GM18502 (cell line): Measurements from ENCODE around the gene CEP70.

ENCODE experiments used
- ATAC-seq: cut with Tn5 transposase; IDR thresholded peaks from one replicate; pipeline ENCODE4 v1.9.1; 2021; ENCODE audit warnings: mild to moderate bottlenecking; ENCODE audit not compliant: unreplicated experiment, poor library complexity

CEP70 gene

GRCh38 chr3:138473391-138473790 lies 120.7 kb downstream of the CEP70 start:
- ATAC-seq = no peak

- ATAC-seq = no peak
Measured at GRCh38 chr3:138472141-138472825, 121.8 kb downstream of the CEP70 start.

GRCh38 chr3:138471481-138471880 lies 122.6 kb downstream of the CEP70 start:
- no peak for ATAC-seq

GRCh38 chr3:138470687-138471086 lies 123.4 kb downstream of the CEP70 start:
- ATAC-seq = no peak

GRCh38 chr3:138469874-138470273 lies 124.2 kb downstream of the CEP70 start:
- ATAC-seq = no peak

- ATAC-seq = no peak
Measured at GRCh38 chr3:138468886-138469285, 125.2 kb downstream of the CEP70 start.

GRCh38 chr3:138468451-138468850 lies 125.6 kb downstream of the CEP70 start:
- ATAC-seq = no peak

GRCh38 chr3:138467931-138468330 lies 126.1 kb downstream of the CEP70 start:
- ATAC-seq = no peak

GRCh38 chr3:138465925-138466324 lies 128.1 kb downstream of the CEP70 start:
- ATAC-seq = no peak

GRCh38 chr3:138465451-138465850 lies 128.6 kb downstream of the CEP70 start:
- no peak for ATAC-seq

GRCh38 chr3:138464491-138464860 lies 129.6 kb downstream of the CEP70 start:
- no peak for ATAC-seq

GRCh38 chr3:138463724-138464490 lies 130.2 kb downstream of the CEP70 start:
- ATAC-seq = no peak

- no peak for ATAC-seq
Measured at GRCh38 chr3:138461896-138462295, 132.2 kb downstream of the CEP70 start.

- no peak for ATAC-seq
Measured at GRCh38 chr3:138461246-138461645, 132.8 kb downstream of the CEP70 start.

- ATAC-seq = no peak
Measured at GRCh38 chr3:138460536-138461205, 133.4 kb downstream of the CEP70 start.

- no peak for ATAC-seq
Measured at GRCh38 chr3:138459619-138460535, 134.2 kb downstream of the CEP70 start.

GRCh38 chr3:138458774-138459499 lies 135.1 kb downstream of the CEP70 start:
- ATAC-seq = no peak

- no peak for ATAC-seq
Measured at GRCh38 chr3:138457863-138458735, 136.0 kb downstream of the CEP70 start.
